ENCODE results near the gene SEMA4C. TPM values are rescaled to one million over a fixed set of nuclear protein-coding genes. Genes with fewer than 3 reads are reported as not detected.

The SEMA4C gene
- polyA plus RNA-seq, 1 experiment = 16.8 TPM

DNA sequence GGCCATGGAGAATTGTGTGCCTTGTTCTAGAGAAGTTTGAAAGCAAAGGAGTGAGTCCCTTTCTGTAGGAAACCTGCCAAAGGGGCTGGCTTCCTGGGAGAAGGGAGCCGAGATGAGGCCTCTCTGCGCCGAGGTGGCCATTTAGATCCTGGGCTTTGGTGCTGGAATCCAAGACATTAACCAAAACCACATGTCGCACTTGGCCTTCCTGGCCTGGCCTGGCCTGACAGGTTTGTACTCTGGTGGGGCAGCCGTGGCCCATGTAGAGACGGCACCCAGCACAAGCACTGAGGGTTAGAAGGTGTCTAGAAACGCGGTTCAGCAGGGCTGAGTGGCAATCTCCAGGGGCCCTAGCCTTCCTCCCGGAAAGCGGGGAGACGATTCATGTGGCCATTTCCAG lies 46.7 kb downstream of the SEMA4C start:
- Histone ChIP-seq H3K27me3 (ENCODE audit: control insufficient read depth, insufficient read depth, low read length) (no peaks in the 10 kb centered on the region), H3K27ac (ENCODE audit: low read depth, low read length) (no peak overlapping the region), H3K4me3 (ENCODE audit: low read depth, low read length) (no peak overlapping the region), H3K9me3 (ENCODE audit: control insufficient read depth, insufficient read depth, low read length) (no peaks in the 10 kb centered on the region)
- ChIA-PET POLR2A (no interaction called here), CTCF (interaction anchor here (1.2 kb wide), 1 partner anchor 11 kb away, joined by 3 read pairs; no protein-coding TSS in a partner anchor)
- DNase-seq (ENCODE audit: low read depth, low spot score) = no peak
- TF ChIP-seq, protein P1, sequence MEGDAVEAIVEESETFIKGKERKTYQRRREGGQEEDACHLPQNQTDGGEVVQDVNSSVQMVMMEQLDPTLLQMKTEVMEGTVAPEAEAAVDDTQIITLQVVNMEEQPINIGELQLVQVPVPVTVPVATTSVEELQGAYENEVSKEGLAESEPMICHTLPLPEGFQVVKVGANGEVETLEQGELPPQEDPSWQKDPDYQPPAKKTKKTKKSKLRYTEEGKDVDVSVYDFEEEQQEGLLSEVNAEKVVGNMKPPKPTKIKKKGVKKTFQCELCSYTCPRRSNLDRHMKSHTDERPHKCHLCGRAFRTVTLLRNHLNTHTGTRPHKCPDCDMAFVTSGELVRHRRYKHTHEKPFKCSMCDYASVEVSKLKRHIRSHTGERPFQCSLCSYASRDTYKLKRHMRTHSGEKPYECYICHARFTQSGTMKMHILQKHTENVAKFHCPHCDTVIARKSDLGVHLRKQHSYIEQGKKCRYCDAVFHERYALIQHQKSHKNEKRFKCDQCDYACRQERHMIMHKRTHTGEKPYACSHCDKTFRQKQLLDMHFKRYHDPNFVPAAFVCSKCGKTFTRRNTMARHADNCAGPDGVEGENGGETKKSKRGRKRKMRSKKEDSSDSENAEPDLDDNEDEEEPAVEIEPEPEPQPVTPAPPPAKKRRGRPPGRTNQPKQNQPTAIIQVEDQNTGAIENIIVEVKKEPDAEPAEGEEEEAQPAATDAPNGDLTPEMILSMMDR (IDR thresholded peaks at IDR 0.05; ENCODE audit: low read depth, low read length) = no peak

DNA sequence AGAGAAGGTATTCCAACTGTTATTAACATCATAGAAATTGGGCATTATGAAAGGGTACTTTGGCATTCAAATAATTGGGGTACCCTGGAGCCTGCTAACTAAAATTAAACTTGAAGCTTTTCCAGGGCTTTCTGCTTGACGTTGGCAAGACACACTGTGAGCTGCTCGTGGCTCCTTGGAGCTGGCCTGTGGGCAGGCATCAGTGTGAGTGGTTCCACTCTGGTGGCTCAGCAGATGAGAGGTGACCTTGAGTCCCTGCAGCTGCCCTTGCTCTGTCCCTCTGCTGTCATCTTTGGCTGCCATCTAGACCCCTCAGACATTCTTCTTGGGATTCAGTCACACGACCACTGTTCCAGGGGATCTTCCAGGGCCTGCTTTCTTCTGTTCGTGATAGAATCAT lies 47.1 kb downstream of the SEMA4C start:
- TF ChIP-seq, protein P1 (IDR thresholded peaks at IDR 0.05; ENCODE audit: low read depth, low read length) = no peak
- Histone ChIP-seq H3K27ac (ENCODE audit: low read depth, low read length) (no peak overlapping the region), H3K9me3 (ENCODE audit: control insufficient read depth, insufficient read depth, low read length) (no peaks in the 10 kb centered on the region), H3K27me3 (ENCODE audit: control insufficient read depth, insufficient read depth, low read length) (no peaks in the 10 kb centered on the region), H3K4me3 (ENCODE audit: low read depth, low read length) (no peak overlapping the region)
- POLR2A ChIA-PET = no interaction called here
- CTCF ChIA-PET = interaction anchor here (0.6 to 1.1 kb wide), 2 partner anchors 35 to 278 kb away, joined by 3 read pairs; partner anchors contain the start of gene ANKRD39
- DNase-seq (ENCODE audit: low read depth, low spot score) = no peak

GRCh38 chr2:96821113-96821675 lies 48.7 kb downstream of the SEMA4C start:
- Histone ChIP-seq H3K27ac (ENCODE audit: low read depth, low read length) (no peak overlapping the region), H3K4me3 (ENCODE audit: low read depth, low read length) (no peak overlapping the region), H3K9me3 (ENCODE audit: control insufficient read depth, insufficient read depth, low read length) (no peaks in the 10 kb centered on the region), H3K27me3 (ENCODE audit: control insufficient read depth, insufficient read depth, low read length) (no peaks in the 10 kb centered on the region)
- no peak for DNase-seq (ENCODE audit: low read depth, low spot score)
- POLR2A ChIA-PET = no interaction called here
- TF ChIP-seq, protein P1 (IDR thresholded peaks at IDR 0.05; ENCODE audit: low read depth, low read length) = no peak
- CTCF ChIA-PET = interaction anchor here (0.6 to 1.2 kb wide), 3 partner anchors 37 to 129 kb away, joined by 3 read pairs; no protein-coding TSS in a partner anchor

DNA sequence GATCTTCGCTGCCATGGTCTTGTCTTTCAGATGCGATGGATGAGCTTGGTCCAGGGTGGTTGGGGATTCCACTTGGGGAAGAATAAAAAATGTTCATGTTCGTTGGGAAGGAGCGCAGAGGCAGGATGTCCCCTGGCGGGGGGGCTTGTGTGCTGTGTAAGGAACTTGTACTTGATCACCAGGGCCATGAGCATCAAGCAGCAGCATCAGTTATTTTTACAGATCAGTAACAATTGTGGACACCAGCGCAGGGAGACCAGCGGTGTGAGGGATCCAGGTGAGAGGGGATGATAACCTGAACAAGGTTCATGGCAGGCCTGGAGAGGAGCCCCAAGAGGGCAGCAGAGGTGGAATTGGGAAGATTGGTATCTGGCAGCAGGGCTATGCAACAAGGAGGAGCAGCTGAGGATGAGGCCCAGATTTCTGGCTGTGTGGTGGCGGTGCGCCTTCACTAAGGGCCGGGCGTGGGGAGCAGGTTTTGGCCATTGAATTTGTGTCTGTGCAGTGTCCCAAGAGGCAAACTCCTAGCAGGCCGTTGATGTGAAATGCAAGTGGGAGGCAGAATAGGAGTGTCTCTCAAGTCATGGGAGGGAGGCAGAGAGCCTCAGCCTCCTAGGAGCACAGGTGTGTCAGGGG lies 49.9 kb downstream of the SEMA4C start:
- Histone ChIP-seq H3K27ac (ENCODE audit: low read depth, low read length) (no peak overlapping the region), H3K9me3 (ENCODE audit: control insufficient read depth, insufficient read depth, low read length) (no peaks in the 10 kb centered on the region), H3K27me3 (ENCODE audit: control insufficient read depth, insufficient read depth, low read length) (no peaks in the 10 kb centered on the region), H3K4me3 (ENCODE audit: low read depth, low read length) (no peak overlapping the region)
- ChIA-PET CTCF (interaction anchor here (1.1 kb wide), 1 partner anchor 292 kb away, joined by 4 read pairs; no protein-coding TSS in a partner anchor), POLR2A (no interaction called here)
- TF ChIP-seq, protein P1 (IDR thresholded peaks at IDR 0.05; ENCODE audit: low read depth, low read length) = no peak
- no peak for DNase-seq (ENCODE audit: low read depth, low spot score)

- H3K27me3 ChIP-seq (ENCODE audit: control insufficient read depth, insufficient read depth, low read length) = no peaks in the 10 kb centered on the region
- POLR2A ChIA-PET = no interaction called here
Measured at GRCh38 chr2:96819128-96819875, 50.6 kb downstream of the SEMA4C start.

More at GRCh38 chr2:96819128-96819875, 50.6 kb downstream of the SEMA4C start:
- DNase-seq (ENCODE audit: low read depth, low spot score) = no peak
- CTCF ChIA-PET = interaction anchor here (1.1 kb wide), 1 partner anchor 293 kb away, joined by 4 read pairs; no protein-coding TSS in a partner anchor
- Histone ChIP-seq H3K4me3 (ENCODE audit: low read depth, low read length) (no peak overlapping the region), H3K9me3 (ENCODE audit: control insufficient read depth, insufficient read depth, low read length) (no peaks in the 10 kb centered on the region), H3K27ac (ENCODE audit: low read depth, low read length) (no peak overlapping the region)
- TF ChIP-seq, protein P1 (IDR thresholded peaks at IDR 0.05; ENCODE audit: low read depth, low read length) = no peak
